GDM1 (cell line): Measurements from ENCODE around the gene WBP1.
A peak's percentile ranks its signal among the peaks of the same experiment; 100 is the strongest.

Experiments used
- DNase-seq: peaks from one replicate; lab custom pipeline; 2025; lab: John Stamatoyannopoulos, UW

WBP1 gene

GRCh38 chr2:74502720-74503505 lies 44.7 kb downstream of the WBP1 start:
- DNase-seq: peak; percentile 46

GRCh38 chr2:74503506-74504475 lies 45.6 kb downstream of the WBP1 start:
- no peak for DNase-seq

GRCh38 chr2:74504591-74504990 lies 46.4 kb downstream of the WBP1 start:
- DNase-seq: no peak

- DNase-seq: no peak
These were observed 47.4 kb downstream of the WBP1 start for GRCh38 chr2:74505448-74506246.

- peak; percentile 93 for DNase-seq
These were observed 49.1 kb downstream of the WBP1 start, which contains the start of gene PCGF1 for GRCh38 chr2:74507145-74507925. PCGF1 (minus strand) TSS chr2:74507695; CDS start chr2:74507668, 27 bp downstream.

- DNase-seq: no peak
These were observed 49.8 kb downstream of the WBP1 start for GRCh38 chr2:74507926-74508520.

- DNase-seq: no peak
These were observed 52.0 kb downstream of the WBP1 start for GRCh38 chr2:74510272-74510671.
